Measurements from ENCODE around the gene ABCG4.
"Not testable (repeated sequence)": the region's sequence is repeated elsewhere in the genome, so short reads cannot be mapped to it uniquely, and the experiment has no call there.

GRCh38 chr11:119191265-119191664 is 42.4 kb downstream of the ABCG4 start:
- TF ChIP-seq CTCF, POLR2A (IDR thresholded peaks at IDR 0.05): not testable (repeated sequence)
